Spleen (tissue), 11 donors: Measurements from ENCODE around the gene NRL. TPM values are rescaled to one million over a fixed set of nuclear protein-coding genes. Genes with fewer than 3 reads are reported as not detected.

Experiments
- DNase-seq: peaks from one replicate; pipeline ENCODE4 v3.0.0-alpha.2; 2020
- H3K27ac ChIP-seq, 8 donors: fragments of 200-600 bp; sonication (generic) in 7 of 8; 1 replicate in 4 of 8; 2 replicates in 4 of 8; pipeline versions ENCODE4 v1.5.0 to v1.8.0; 2016 to 2021; ENCODE audit warnings: inconsistent platforms in 4 of 8, mild to moderate bottlenecking in 4 of 8, moderate library complexity in 1 of 8
- H3K27me3 ChIP-seq, 7 donors: fragments of 200-600 bp; sonication (generic) in 6 of 7; replicated peaks in 1 of 7; 1 replicate in 4 of 7; 2 replicates in 3 of 7; pipeline versions ENCODE4 v1.5.0 to v1.8.0; 2016 to 2021; ENCODE audit warnings: inconsistent platforms in 3 of 7, mild to moderate bottlenecking in 1 of 7
- H3K36me3 ChIP-seq, 6 donors: fragments of 200-600 bp; sonication (generic) in 5 of 6; 1 replicate in 4 of 6; 2 replicates in 2 of 6; pipeline versions ENCODE4 v1.5.0 to v1.8.0; 2016 to 2021; ENCODE audit warnings: inconsistent platforms in 2 of 6
- H3K4me1 ChIP-seq, 6 donors: fragments of 200-600 bp; sonication (generic) in 5 of 6; 1 replicate in 3 of 6; 2 replicates in 3 of 6; pipeline versions ENCODE4 v1.5.0 to v1.8.0; 2016 to 2021; ENCODE audit warnings: inconsistent platforms in 3 of 6
- H3K4me3 ChIP-seq, 8 donors: fragments of 200-600 bp; sonication (generic) in 7 of 8; 1 replicate in 4 of 8; 2 replicates in 4 of 8; pipeline versions ENCODE4 v1.5.0 to v1.8.0; 2016 to 2021; ENCODE audit warnings: inconsistent platforms in 4 of 8, mild to moderate bottlenecking in 4 of 8, moderate library complexity in 2 of 8
- H3K9me3 ChIP-seq, 8 donors: fragments of 200-600 bp; sonication (generic) in 7 of 8; 1 replicate in 4 of 8; 2 replicates in 4 of 8; pipeline versions ENCODE4 v1.5.0 to v1.8.0; 2016 to 2021; ENCODE audit warnings: inconsistent platforms in 4 of 8
- POLR2A ChIP-seq, 3 donors: fragments of 450-650 bp; IDR thresholded peaks; one replicate each; pipeline ENCODE4 v1.5.1; 2017; ENCODE audit warnings: antibody characterized with exemption in 3 of 3, mild to moderate bottlenecking in 1 of 3
- POLR2AphosphoS5 ChIP-seq, 3 donors: sonication (generic); formaldehyde crosslinking; IDR thresholded peaks; one replicate each; pipeline ENCODE4 v1.5.1; 2017; ENCODE audit warnings: antibody characterized with exemption in 3 of 3
- WGBS, 5 donors: extraction: QIAGEN DNeasy Blood & Tissue Kit in 3 of 5; methylation state at CpG; one replicate each; pipeline versions ENCODE4 v1.1.5 to v1.1.7; 2013 to 2018; 5-methylcytosine and 5-hydroxymethylcytosine counted together
- intact Hi-C: fragments of 100-400 bp; cut with DNase I; formaldehyde crosslinking; loops from one replicate; pipeline ENCODE4 v1.15.0; 2023; ENCODE audit warnings: low total_unique reads
- polyA plus RNA-seq, 3 donors: library from polyadenylated mRNA; stranded (reverse); fragments of 200-250 nt; gene quantifications; one replicate each; pipeline ENCODE4 v1.2.1, GENCODE V29; 2013
- total RNA-seq, 7 donors: library from RNA; depleted of rRNA in 3 of 7; stranded (reverse); fragments of >200 nt in 3 of 7; fragmentation: NEBNext Ultra II Directional in 4 of 7; extraction: Animal tissue kit (Norgen Biotek cat#: 25700) in 4 of 7; gene quantifications; one replicate each; pipeline versions ENCODE4 v1.1.0 to v1.2.1, GENCODE V29; 2016 to 2021
- TF ChIP-seq, protein P1 (sequence below), 11 experiments: fragments of 200-600 bp in 7 of 11; fragments of 450-650 bp in 4 of 11; sonication (generic) in 4 of 11; IDR thresholded peaks in 8 of 11; conservative IDR thresholded peaks in 3 of 11; 1 replicate in 7 of 11; 2 replicates in 4 of 11; pipeline versions ENCODE4 v1.4.0 to v1.8.0; 2016 to 2021; ENCODE audit warnings: antibody characterized with exemption in 11 of 11, inconsistent platforms in 4 of 11, mild to moderate bottlenecking in 1 of 11
- donor health status: healthy with polysubstance abuse.
- donor health status: DM: no; HTN: no; CAD: no; lungs with moderate emphysema.
- donor health status: DM: no; HTN: no; CAD: no.
- donor health status: Bipolar disorder and iron deficiency.
- donor health status: healthy.
- donor health status: DM: no; HTN: no; CAD: no.
- donor health status: DM: yes; HTN: yes; CAD: no.

Gene NRL
- total and polyA plus RNA-seq, 10 donors, result 2.0 to 7.8 (median 4.0) TPM

GRCh38 chr14:24146453-24146977, 31.8 kb upstream of the NRL start, which contains the start of gene PSME2:
PSME2 (minus strand) TSS chr14:24146610; CDS start chr14:24146581, 29 bp downstream.
- DNase-seq, result peak; percentile 97
- H3K27me3 ChIP-seq, result no peaks in the 10 kb centered on the region
- intact Hi-C loops, result no loop called here
- H3K36me3 ChIP-seq, result peaks cover 8 to 69% (median 46%) of the 10 kb centered on the region in 6 donors
- peak within 1 kb of the TSS; percentile 76 to 99 (median 95) for H3K4me3 ChIP-seq
- 0 to 1% (median 1%) methylated on average over 24 to 25 of the region's 25 CpGs for WGBS, 5 donors
- no peaks in the 10 kb centered on the region for H3K9me3 ChIP-seq
- TF ChIP-seq POLR2A (IDR thresholded peaks at IDR 0.05) (no peak), POLR2AphosphoS5 (IDR thresholded peaks at IDR 0.05) (peak; percentile 79 to 89 (median 87))
- TF ChIP-seq, protein P1, sequence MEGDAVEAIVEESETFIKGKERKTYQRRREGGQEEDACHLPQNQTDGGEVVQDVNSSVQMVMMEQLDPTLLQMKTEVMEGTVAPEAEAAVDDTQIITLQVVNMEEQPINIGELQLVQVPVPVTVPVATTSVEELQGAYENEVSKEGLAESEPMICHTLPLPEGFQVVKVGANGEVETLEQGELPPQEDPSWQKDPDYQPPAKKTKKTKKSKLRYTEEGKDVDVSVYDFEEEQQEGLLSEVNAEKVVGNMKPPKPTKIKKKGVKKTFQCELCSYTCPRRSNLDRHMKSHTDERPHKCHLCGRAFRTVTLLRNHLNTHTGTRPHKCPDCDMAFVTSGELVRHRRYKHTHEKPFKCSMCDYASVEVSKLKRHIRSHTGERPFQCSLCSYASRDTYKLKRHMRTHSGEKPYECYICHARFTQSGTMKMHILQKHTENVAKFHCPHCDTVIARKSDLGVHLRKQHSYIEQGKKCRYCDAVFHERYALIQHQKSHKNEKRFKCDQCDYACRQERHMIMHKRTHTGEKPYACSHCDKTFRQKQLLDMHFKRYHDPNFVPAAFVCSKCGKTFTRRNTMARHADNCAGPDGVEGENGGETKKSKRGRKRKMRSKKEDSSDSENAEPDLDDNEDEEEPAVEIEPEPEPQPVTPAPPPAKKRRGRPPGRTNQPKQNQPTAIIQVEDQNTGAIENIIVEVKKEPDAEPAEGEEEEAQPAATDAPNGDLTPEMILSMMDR (IDR thresholded peaks at IDR 0.05 in 8 of 11, conservative IDR thresholded peaks at IDR 0.05 in 3 of 11), result peak in 3 of 11 experiments; percentile 3 to 23 (median 19)
- H3K4me1 ChIP-seq, result peaks cover 32 to 87% (median 68%) of the 10 kb centered on the region in 6 donors
- H3K27ac ChIP-seq, result peak within 1 kb of the TSS; percentile 89 to 99 (median 96)

DNA sequence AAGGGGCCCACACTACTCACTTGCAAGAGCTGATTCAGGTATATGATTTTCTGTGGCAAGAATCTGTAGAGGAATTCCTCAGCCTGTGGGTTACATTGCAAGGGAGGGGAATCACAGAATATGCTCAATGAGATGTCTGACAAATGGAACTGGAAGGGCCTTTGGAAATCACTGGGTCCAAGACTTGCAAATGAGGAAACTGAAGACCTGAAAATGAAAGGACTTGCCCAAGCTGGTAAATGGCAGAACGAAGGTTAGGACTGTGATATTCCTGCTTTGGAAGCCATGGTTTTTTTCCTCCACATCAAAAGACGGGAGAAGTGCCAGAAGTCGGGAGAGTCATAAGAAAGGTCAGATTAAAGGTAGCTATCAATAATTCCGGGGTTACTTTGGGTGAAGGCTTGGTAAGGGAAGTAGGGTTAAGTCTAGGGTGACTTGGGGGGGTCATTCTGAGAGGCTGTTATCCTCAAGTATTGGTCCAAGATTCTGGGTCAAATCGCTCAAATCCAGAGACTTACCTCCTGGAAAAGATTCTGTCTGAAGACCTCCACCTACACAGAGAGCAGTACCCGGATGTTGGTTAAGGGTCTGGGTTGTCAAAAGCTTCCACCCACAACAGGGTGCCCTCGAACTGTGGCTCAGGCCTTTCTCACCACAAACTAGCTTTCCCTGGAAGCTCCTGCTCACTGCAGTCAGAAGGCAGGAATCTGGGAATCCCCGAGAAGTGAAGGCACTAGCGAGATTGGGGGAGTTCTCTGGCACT, 31.1 kb upstream of the NRL start:
- intact Hi-C loops, result no loop called here
- no peak for DNase-seq
- Histone ChIP-seq H3K9me3 (no peaks in the 10 kb centered on the region), H3K27ac (peak overlapping the region; percentile 89 to 99 (median 96)), H3K4me3 (peak overlapping the region; percentile 76 to 99 (median 95)), H3K36me3 (peaks cover 3 to 62% (median 40%) of the 10 kb centered on the region in 6 donors), H3K4me1 (peaks cover 32 to 83% (median 65%) of the 10 kb centered on the region in 6 donors), H3K27me3 (no peaks in the 10 kb centered on the region)
- WGBS, 5 donors, result 7 to 17% (median 9%) methylated on average over 9 of the region's 9 CpGs
- TF ChIP-seq, protein P1 (IDR thresholded peaks at IDR 0.05 in 8 of 11, conservative IDR thresholded peaks at IDR 0.05 in 3 of 11), result no peak
- TF ChIP-seq POLR2AphosphoS5 (IDR thresholded peaks at IDR 0.05), result no peak
- no peak for TF ChIP-seq POLR2A (IDR thresholded peaks at IDR 0.05)

DNA sequence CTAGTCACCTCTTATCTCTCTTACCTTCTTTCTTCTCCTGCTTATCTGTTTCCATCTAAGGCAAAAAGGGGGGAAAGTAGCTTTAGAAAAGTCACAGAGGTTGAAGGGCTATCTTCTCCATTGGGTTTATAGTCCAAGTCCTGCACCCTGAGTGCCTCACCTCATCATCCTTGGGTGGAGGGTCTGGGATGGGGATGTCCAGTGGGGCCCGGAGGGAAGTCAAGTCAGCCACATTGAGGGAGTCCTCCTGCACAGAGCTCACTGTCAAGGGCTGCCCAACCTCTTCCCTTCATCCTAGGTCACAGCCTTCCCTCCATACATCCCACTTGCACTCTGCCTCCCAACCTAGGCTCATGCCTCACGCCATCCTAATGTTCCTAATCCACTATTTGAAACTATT, 30.5 kb upstream of the NRL start:
- peak; percentile 65 for DNase-seq
- intact Hi-C loops, result no loop called here
- peak overlapping the region in 5 of 8 donors; percentile 89 to 99 (median 95) for H3K4me3 ChIP-seq
- WGBS, 5 donors, result 88 to 95% (median 92%) methylated on average over 2 of the region's 2 CpGs
- TF ChIP-seq POLR2A (IDR thresholded peaks at IDR 0.05) (no peak), POLR2AphosphoS5 (IDR thresholded peaks at IDR 0.05) (no peak)
- TF ChIP-seq, protein P1 (IDR thresholded peaks at IDR 0.05 in 8 of 11, conservative IDR thresholded peaks at IDR 0.05 in 3 of 11), result no peak
- peaks cover 3 to 56% (median 33%) of the 10 kb centered on the region in 6 donors for H3K36me3 ChIP-seq
- H3K27ac ChIP-seq, result peak overlapping the region; percentile 27 to 99 (median 96)
- no peaks in the 10 kb centered on the region for H3K9me3 ChIP-seq
- peaks cover 34 to 83% (median 65%) of the 10 kb centered on the region in 6 donors for H3K4me1 ChIP-seq
- H3K27me3 ChIP-seq, result no peaks in the 10 kb centered on the region

- peaks cover 38 to 83% (median 65%) of the 10 kb centered on the region in 6 donors for H3K4me1 ChIP-seq
- intact Hi-C loops, result no loop called here
Observed at GRCh38 chr14:24144451-24144850, 29.7 kb upstream of the NRL start.

More at GRCh38 chr14:24144451-24144850, 29.7 kb upstream of the NRL start:
- Histone ChIP-seq H3K9me3 (no peaks in the 10 kb centered on the region), H3K36me3 (peaks cover 0 to 54% (median 27%) of the 10 kb centered on the region in 6 donors), H3K27me3 (no peaks in the 10 kb centered on the region), H3K27ac (peak overlapping the region in 4 of 8 donors; percentile 94 to 99 (median 97)), H3K4me3 (no peak overlapping the region)
- TF ChIP-seq, protein P1 (IDR thresholded peaks at IDR 0.05 in 8 of 11, conservative IDR thresholded peaks at IDR 0.05 in 3 of 11), result no peak
- TF ChIP-seq POLR2A (IDR thresholded peaks at IDR 0.05), result no peak
- no peak for TF ChIP-seq POLR2AphosphoS5 (IDR thresholded peaks at IDR 0.05)
- no peak for DNase-seq
- WGBS, 5 donors, result 85 to 98% (median 88%) methylated on average over 1 of the region's 1 CpG
